Smooth muscle cell (in vitro differentiated cells): ENCODE measurements around the gene KIFBP. TPM values are rescaled to one million over a fixed set of nuclear protein-coding genes. Genes with fewer than 3 reads are reported as not detected.
"Not testable (repeated sequence)": the region's sequence is repeated elsewhere in the genome, so short reads cannot be mapped to it uniquely, and the experiment has no call there.

Experiments
- DNase-seq: peaks from one replicate; lab custom pipeline; 2025; ENCODE audit not compliant: unreplicated experiment; lab: John Stamatoyannopoulos, UW
- H2AFZ ChIP-seq: fragments of 200-600 bp; sonication (generic); 2 replicates; pipeline ENCODE4 v1.6.0; 2016; ENCODE audit warnings: antibody characterized with exemption, low read depth, mild to moderate bottlenecking
- H3F3A ChIP-seq: fragments of 200-600 bp; sonication (generic); 2 replicates; pipeline ENCODE4 v1.6.0; 2017; ENCODE audit warnings: antibody characterized with exemption, low read depth
- H3K27ac ChIP-seq: fragments of 200-600 bp; sonication (generic); 2 replicates; pipeline ENCODE4 v1.5.1; 2016; ENCODE audit warnings: low read depth, mild to moderate bottlenecking
- H3K27me3 ChIP-seq: fragments of 200-600 bp; sonication (generic); 2 replicates; pipeline ENCODE4 v1.6.1; 2016; ENCODE audit warnings: low read depth, mild to moderate bottlenecking
- H3K36me3 ChIP-seq: fragments of 200-600 bp; sonication (generic); 2 replicates; pipeline ENCODE4 v1.5.1; 2016; ENCODE audit warnings: low read depth
- H3K4me1 ChIP-seq: fragments of 200-600 bp; sonication (generic); 2 replicates; pipeline ENCODE4 v1.5.1; 2016; ENCODE audit warnings: low read depth
- H3K4me2 ChIP-seq: fragments of 200-600 bp; sonication (generic); 2 replicates; pipeline ENCODE4 v1.6.0; 2016; ENCODE audit warnings: mild to moderate bottlenecking
- H3K4me3 ChIP-seq: fragments of 200-600 bp; sonication (generic); 2 replicates; pipeline ENCODE4 v1.5.1; 2016; ENCODE audit warnings: mild to moderate bottlenecking
- H3K79me2 ChIP-seq: fragments of 200-600 bp; sonication (generic); 2 replicates; pipeline ENCODE4 v1.6.0; 2016; ENCODE audit warnings: low read depth, mild to moderate bottlenecking
- H3K9ac ChIP-seq: fragments of 200-600 bp; sonication (generic); 2 replicates; pipeline ENCODE4 v1.6.0; 2016; ENCODE audit warnings: low read depth
- H3K9me3 ChIP-seq: fragments of 200-600 bp; sonication (generic); replicated peaks from 2 replicates; pipeline ENCODE4 v1.5.1; 2016; ENCODE audit warnings: low read depth
- H4K20me1 ChIP-seq: fragments of 200-600 bp; sonication (generic); 2 replicates; pipeline ENCODE4 v1.6.0; 2016; ENCODE audit warnings: low read depth
- WGBS: methylation state at CpG from one replicate; pipeline ENCODE4 v1.1.7; 2016; ENCODE audit warnings: low lambda C conversion rate; 5-methylcytosine and 5-hydroxymethylcytosine counted together
- polyA plus RNA-seq: library from polyadenylated mRNA; unstranded; fragments of >200 nt; fragmentation: Nextera tagmentation; extraction: Ambion mirVana; gene quantifications from 2 replicates; pipeline ENCODE4 v1.2.1, GENCODE V29; 2016
- total RNA-seq: library from RNA; depleted of rRNA; stranded (reverse); fragments of >200 nt; gene quantifications from 2 replicates; pipeline ENCODE4 v1.2.3, GENCODE V29; 2014
- TF ChIP-seq, protein P1 (sequence below): fragments of 200-600 bp; sonication (generic); IDR thresholded peaks from 2 replicates; pipeline ENCODE4 v1.5.1; 2017; ENCODE audit warnings: borderline replicate concordance, mild to moderate bottlenecking, antibody characterized with exemption; ENCODE audit not compliant: insufficient read depth, poor library complexity, severe bottlenecking

The KIFBP gene
- total and polyA plus RNA-seq, 2 experiments from 2014 or later, result 37.6 to 55.1 TPM

DNA sequence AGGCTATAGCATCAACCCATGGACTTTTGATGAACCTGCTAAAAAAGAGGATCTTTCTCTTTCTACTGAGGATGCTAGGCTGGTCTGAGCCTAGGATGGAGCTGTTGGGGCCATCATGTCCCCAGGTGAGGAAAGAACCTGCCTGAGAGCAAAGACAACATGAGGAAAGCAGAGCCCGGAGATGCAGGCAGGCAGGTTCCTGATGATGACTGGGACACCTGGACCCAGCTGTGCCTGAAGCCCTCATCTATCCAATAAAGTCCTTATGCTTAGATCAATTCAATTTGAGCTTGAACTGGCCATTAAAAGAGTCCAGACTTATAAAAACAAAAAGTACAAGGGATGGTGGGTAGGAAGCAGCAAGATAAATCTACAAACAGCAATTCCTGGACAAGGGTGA lies 48.9 kb downstream of the KIFBP start:
- H3K79me2 ChIP-seq, result no peaks in the 10 kb centered on the region
- no peak overlapping the region for H3K4me3 ChIP-seq
- WGBS, result 97% methylated on average over 1 of the region's 1 CpG
- no peak overlapping the region for H3K9ac ChIP-seq
- H4K20me1 ChIP-seq, result no peaks in the 10 kb centered on the region
- no peak for DNase-seq
- TF ChIP-seq, protein P1, sequence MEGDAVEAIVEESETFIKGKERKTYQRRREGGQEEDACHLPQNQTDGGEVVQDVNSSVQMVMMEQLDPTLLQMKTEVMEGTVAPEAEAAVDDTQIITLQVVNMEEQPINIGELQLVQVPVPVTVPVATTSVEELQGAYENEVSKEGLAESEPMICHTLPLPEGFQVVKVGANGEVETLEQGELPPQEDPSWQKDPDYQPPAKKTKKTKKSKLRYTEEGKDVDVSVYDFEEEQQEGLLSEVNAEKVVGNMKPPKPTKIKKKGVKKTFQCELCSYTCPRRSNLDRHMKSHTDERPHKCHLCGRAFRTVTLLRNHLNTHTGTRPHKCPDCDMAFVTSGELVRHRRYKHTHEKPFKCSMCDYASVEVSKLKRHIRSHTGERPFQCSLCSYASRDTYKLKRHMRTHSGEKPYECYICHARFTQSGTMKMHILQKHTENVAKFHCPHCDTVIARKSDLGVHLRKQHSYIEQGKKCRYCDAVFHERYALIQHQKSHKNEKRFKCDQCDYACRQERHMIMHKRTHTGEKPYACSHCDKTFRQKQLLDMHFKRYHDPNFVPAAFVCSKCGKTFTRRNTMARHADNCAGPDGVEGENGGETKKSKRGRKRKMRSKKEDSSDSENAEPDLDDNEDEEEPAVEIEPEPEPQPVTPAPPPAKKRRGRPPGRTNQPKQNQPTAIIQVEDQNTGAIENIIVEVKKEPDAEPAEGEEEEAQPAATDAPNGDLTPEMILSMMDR, result no peak
- no peaks in the 10 kb centered on the region for H3K27me3 ChIP-seq
- no peaks in the 10 kb centered on the region for H3K36me3 ChIP-seq
- H3F3A ChIP-seq, result no peaks in the 10 kb centered on the region
- H3K9me3 ChIP-seq, result no peaks in the 10 kb centered on the region
- no peak overlapping the region for H3K4me2 ChIP-seq
- H2AFZ ChIP-seq, result no peak overlapping the region
- H3K27ac ChIP-seq, result no peak overlapping the region
- H3K4me1 ChIP-seq, result no peaks in the 10 kb centered on the region

DNA sequence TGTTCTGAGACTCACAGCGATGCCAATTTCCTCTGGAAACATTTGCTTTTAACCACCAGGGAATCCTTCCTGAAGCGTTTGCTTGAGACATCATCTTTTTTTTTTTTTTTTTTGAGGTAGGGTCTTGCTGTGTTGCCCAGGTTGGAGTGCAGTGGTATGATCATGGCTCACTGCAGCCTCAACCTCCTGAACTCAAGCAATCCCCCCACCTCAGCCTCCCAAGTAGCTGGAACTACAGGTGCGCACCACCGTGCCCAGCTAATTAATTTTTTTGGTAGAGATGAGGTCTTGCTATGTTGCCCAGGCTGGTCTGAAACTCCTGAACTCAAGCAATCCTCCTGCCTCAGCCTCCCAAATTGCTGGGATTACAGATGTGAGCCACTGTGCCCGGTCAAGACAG lies 52.3 kb downstream of the KIFBP start:
- not testable (repeated sequence) for H3K4me1 ChIP-seq, H3K27me3 ChIP-seq, H3K27ac ChIP-seq, H3F3A ChIP-seq, H3K9me3 ChIP-seq, H3K36me3 ChIP-seq, H3K4me3 ChIP-seq, DNase-seq, H4K20me1 ChIP-seq, H3K4me2 ChIP-seq, H3K9ac ChIP-seq, H3K79me2 ChIP-seq, H2AFZ ChIP-seq
- 77% methylated on average over 5 of the region's 5 CpGs for WGBS

DNA sequence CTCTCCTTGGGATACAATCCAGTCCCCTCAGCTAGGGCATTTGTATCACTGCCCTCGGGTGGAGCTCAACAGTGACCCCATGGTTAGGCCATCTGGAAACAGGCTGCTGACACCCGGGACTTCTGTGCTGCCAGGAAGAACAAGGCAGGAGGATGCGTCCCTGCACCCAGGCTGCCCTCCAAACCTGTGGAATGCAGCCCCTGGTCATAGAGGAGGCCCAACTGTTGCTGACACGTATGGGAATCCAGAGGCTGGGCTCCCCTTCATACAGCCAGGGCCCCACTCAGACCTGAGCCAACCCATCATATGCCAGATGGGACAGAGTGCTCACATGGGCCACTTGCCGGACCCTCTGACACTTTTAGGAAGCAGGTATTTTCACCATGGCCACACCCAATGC lies 53.8 kb downstream of the KIFBP start:
- no peaks in the 10 kb centered on the region for H4K20me1 ChIP-seq
- no peak overlapping the region for H3K4me3 ChIP-seq
- H3F3A ChIP-seq, result no peaks in the 10 kb centered on the region
- no peak overlapping the region for H3K9ac ChIP-seq
- no peaks in the 10 kb centered on the region for H3K79me2 ChIP-seq
- H3K36me3 ChIP-seq, result no peaks in the 10 kb centered on the region
- no peaks in the 10 kb centered on the region for H3K27me3 ChIP-seq
- TF ChIP-seq, protein P1, result no peak
- 71% methylated on average over 5 of the region's 5 CpGs for WGBS
- no peak overlapping the region for H2AFZ ChIP-seq
- no peaks in the 10 kb centered on the region for H3K9me3 ChIP-seq
- H3K4me2 ChIP-seq, result no peak overlapping the region
- H3K4me1 ChIP-seq, result no peaks in the 10 kb centered on the region
- DNase-seq, result no peak
- no peak overlapping the region for H3K27ac ChIP-seq

DNA sequence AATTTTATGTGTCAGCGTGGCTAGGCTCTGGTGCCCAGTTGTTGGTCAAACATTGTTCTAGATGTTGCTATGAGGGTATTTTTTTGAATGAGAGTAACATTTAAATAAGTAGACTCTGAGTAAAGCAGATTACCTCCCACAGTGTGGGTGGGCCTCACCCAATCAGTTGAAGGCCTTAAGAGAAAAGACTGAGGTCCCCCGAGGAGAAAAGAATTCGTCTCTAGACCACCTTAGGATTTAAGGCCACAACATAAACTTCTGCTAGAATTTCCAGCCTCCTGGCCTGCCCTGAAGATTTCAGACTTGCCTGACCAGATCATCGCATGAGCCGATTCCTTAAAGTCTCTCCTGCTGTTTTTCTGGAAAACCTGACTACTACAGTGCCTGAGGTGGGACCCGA lies 54.2 kb downstream of the KIFBP start:
- H3K79me2 ChIP-seq, result no peaks in the 10 kb centered on the region
- H3K4me1 ChIP-seq, result no peaks in the 10 kb centered on the region
- H3K27me3 ChIP-seq, result no peaks in the 10 kb centered on the region
- TF ChIP-seq, protein P1, result no peak
- no peaks in the 10 kb centered on the region for H4K20me1 ChIP-seq
- H3F3A ChIP-seq, result no peaks in the 10 kb centered on the region
- H3K4me3 ChIP-seq, result no peak overlapping the region
- no peak overlapping the region for H2AFZ ChIP-seq
- H3K4me2 ChIP-seq, result no peak overlapping the region
- H3K27ac ChIP-seq, result no peak overlapping the region
- H3K9ac ChIP-seq, result no peak overlapping the region
- DNase-seq, result no peak
- H3K36me3 ChIP-seq, result no peaks in the 10 kb centered on the region
- no peaks in the 10 kb centered on the region for H3K9me3 ChIP-seq
- 94% methylated on average over 6 of the region's 6 CpGs for WGBS
